Measurements from ENCODE around the gene OR10AD1.

DNA sequence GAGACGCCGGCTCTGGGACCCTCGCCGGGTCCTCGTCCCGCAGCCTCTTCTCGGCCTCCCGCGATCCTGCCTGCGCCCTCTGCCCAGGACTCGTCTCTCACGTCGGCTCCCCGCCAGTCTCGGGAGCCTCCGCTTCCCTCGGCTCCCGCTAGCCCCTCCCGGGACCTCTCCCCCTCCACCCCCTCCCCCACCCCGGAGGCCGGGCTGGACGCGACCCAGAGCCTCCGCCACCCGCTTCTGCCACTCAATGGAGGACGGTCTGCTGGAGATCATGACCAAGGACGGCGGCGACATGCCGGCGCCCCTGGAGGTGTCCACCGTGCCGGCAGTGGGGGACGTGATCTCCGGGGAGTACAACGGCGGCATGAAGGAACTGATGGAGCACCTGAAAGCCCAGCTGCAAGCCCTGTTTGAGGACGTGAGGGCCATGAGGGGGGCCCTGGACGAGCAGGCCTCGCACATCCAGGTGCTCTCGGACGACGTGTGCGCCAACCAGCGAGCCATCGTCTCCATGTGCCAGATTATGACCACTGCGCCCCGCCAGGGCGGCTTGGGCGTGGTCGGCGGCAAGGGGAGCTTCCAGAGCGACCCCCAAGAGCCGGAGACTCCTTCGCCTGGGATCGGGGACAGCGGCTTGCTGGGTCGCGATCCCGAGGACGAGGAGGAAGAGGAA is 19.1 kb downstream of the OR10AD1 start:
- TF ChIP-seq POLR2AphosphoS5 (IDR thresholded peaks at IDR 0.05; ENCODE audit: low read depth, low read length) (no peak), SIN3A (IDR thresholded peaks at IDR 0.05; ENCODE audit: borderline replicate concordance, insufficient read depth, low read depth, low read length) (no peak)
- TF ChIP-seq, protein P1, sequence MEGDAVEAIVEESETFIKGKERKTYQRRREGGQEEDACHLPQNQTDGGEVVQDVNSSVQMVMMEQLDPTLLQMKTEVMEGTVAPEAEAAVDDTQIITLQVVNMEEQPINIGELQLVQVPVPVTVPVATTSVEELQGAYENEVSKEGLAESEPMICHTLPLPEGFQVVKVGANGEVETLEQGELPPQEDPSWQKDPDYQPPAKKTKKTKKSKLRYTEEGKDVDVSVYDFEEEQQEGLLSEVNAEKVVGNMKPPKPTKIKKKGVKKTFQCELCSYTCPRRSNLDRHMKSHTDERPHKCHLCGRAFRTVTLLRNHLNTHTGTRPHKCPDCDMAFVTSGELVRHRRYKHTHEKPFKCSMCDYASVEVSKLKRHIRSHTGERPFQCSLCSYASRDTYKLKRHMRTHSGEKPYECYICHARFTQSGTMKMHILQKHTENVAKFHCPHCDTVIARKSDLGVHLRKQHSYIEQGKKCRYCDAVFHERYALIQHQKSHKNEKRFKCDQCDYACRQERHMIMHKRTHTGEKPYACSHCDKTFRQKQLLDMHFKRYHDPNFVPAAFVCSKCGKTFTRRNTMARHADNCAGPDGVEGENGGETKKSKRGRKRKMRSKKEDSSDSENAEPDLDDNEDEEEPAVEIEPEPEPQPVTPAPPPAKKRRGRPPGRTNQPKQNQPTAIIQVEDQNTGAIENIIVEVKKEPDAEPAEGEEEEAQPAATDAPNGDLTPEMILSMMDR (IDR thresholded peaks at IDR 0.05): peak; percentile 16; the same call in 1 of the 2 replicates
